GM18499 (cell line): Measurements from ENCODE around the gene MATCAP1.

Experiments
- ATAC-seq: cut with Tn5 transposase; IDR thresholded peaks from one replicate; pipeline ENCODE4 v1.9.1; 2021; ENCODE audit warnings: moderate number of reproducible peaks; ENCODE audit not compliant: insufficient read depth, unreplicated experiment

Gene MATCAP1

DNA sequence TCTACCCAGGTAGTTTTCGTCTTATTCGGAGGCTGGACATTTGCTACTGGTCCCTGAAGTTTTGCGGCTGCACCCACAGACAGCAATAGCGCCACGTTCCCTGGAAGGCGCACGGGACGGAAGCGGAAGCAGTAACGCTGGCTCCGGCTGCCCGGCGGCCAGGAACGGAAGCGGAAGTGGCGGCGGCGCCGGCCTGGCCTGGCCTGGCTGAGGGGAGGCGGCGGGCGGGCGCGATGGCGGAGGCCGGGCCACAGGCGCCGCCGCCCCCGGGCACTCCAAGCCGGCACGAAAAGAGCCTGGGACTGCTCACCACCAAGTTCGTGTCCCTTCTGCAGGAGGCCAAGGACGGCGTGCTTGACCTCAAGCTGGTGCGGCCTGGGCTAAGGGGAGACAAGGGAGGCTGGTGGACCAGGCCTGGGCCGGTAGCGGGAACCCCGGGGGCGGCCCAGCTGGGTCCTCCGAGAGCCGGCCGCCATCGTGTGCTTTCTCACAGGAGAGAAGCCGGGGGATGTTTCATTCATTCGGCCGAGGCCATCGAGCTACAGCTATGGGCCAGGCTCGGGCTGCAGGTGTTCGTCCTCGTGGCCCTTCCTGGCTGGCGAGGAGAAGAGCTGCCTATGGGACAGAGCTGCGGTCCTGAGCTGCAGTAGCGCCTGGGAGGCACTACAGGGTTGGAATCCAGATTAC is 8.4 kb upstream of the MATCAP1 start, which contains the start of gene E2F4:
E2F4 (plus strand) TSS at position 161 of the 687 bp plus-strand sequence; CDS start at position 234, 73 bp downstream.
- ATAC-seq, result peak; percentile 57

DNA sequence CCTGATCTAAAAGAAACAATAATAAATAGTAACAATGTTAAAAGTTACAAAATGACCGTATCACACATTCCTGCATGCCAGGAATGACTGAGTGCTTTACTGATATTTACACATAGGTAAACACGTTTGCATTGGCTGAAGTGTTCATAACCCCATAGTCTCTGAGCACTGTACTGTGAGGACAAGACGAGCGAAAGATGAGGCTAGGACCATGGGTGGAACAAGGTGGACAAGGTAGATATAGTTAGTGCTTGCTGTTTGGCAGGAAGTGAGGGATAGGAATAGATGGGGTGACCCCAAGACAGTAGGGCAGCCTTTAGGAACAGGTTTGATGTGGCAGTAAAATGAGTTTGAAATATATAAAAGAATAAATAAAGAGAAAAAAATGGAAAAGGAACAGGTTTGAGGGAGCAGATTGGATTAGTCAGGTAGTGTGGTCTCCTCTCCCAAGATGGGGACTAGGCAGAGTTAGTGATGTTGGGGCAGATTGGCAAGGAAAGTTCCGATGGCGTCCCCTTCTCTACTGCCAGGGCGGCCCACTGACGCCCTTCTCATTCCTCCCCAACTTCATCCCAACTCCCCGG is 7.7 kb upstream of the MATCAP1 start:
- peak; percentile 3 for ATAC-seq

DNA sequence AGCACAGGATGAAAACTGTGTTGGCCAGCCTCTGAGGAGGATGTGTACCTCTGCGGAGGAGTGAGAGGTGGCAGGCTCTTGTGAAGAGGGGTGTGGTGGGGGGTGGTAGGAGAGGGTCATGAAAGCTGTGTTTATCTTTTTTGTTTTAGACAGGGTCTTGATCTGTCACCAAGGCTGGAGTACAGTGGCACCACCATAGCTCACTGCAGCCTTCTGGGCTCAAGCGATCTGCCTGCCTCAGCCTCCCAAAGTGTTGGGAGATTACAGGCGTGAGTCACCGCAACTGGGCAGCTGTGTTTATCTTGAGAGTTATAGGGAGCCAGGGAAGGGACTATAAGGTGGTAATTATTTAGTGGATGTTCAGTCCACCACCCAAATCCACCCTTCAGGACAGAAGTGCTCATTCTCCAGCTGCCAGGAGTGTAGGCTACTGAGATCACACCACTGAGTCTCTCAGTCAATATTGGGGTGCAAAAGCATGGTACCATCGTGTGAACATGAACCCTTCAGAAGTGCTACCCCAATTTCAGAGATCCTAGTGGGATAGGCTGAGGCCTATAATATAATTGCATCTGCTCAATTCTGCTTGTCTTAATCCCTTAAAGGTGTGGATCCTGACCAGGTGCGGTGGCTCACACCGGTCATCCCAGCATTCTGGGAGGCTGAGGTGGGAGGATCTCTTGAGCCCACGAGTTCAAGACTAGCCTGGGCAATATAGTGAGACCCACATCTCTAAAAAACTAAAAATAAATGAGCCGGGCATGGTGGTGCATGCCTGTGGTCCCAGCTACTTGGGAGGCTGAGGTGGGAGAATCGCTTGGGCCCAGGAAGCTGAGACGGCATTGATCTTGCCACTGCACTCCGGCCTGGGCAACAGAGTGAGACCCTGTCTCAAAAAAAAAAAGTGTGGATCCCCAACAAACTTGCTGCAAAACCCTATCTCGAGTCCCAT is 7.0 kb upstream of the MATCAP1 start:
- ATAC-seq, result no peak

DNA sequence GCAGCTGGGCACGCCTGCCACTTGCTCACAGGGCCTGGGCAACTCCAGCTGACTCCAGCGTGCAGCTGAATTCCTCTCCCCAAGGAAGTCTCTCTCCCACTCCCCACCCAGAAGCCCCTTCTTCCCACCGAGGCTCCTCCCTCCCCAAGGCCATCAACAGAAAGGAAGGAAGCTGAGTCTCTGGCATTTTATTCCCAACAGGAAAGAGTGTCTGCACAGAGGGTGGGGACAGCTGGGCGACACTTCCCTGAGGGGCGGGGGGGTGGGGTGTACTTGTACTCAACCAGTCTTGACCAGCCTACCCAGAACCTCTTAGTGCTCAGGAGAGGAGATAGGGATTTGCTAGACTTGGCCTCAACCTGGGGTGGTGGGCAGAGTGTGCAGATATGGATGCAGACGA is 6.3 kb upstream of the MATCAP1 start, which contains the start of gene EXOC3L1:
EXOC3L1 (minus strand) TSS at position 96 of the 400 bp plus-strand sequence. CDS start 460 bp downstream, outside the sequence.
- ATAC-seq, result no peak

DNA sequence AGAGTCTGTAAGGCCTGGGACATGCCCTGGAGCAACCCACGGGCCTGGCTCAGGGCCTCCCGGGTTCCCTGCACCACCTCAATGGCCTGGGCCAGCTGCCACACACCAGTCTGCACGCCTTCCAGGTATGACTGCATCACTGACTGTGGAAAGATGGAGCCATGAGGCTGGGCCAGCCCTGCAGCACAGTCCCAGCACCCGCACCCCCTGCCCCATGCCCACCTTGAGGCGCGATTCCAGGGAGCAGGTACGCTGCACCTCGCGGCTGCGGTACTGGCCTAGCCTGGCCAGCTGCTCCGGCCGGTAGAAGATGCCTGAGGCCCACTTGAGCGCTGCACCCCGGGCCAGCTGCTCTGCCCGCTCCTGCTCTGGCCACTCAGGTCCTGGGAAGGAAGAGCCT is 5.0 kb upstream of the MATCAP1 start:
- ATAC-seq, result no peak

DNA sequence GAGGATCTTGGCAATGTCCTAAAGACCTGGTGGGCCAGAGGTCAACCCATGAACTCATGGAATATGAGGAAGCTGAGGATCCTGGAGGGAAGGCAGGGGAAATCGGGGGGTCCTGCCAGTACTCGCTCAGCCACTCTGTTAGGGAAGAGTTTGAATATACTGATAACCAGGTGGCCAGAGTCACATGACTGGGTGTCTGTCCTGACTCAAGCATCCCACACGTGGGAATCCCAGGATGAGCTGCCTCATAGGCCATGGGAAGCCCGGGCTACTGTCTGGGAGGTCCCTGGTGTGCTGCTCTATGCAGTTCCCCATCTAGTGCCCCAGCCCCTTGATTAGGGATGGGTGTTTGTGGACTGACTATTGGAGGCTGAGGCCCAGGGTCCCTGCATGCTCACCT is 4.6 kb upstream of the MATCAP1 start:
- ATAC-seq, result no peak

DNA sequence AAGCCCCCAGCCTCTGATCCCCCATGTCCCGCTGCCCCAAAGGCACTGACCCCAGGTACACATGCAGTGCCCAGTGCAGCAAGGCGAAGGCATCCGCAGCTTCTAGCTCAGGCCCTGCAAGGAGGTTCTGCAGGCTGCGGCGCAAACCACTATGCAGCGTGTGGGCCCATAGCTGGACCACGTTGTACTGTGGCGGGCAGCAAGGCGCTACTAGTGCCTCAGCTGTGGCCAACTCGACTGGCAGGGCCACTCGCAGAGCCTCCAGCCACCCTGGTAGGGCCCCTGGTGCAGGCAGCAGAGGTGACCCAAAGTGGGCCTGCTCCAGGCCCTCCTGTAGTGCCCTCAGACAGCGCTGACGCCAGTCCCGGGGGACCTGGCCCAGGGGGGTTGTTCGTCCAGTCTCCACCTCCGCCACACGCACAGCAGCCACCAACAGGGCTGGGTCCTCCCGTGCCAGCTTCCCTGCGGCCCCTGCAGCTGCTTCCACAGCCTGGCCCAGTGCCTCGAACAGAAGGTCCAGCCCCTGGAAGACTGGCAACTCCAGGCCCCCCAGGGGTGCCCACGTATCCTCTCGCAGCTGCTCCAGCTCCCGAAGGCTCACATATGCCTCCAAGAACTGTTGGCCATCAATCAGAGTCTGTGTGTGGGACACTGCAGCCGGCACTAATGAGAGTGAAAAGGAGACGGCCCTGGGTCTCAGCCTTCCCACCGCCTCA is 3.6 kb upstream of the MATCAP1 start:
- no peak for ATAC-seq

DNA sequence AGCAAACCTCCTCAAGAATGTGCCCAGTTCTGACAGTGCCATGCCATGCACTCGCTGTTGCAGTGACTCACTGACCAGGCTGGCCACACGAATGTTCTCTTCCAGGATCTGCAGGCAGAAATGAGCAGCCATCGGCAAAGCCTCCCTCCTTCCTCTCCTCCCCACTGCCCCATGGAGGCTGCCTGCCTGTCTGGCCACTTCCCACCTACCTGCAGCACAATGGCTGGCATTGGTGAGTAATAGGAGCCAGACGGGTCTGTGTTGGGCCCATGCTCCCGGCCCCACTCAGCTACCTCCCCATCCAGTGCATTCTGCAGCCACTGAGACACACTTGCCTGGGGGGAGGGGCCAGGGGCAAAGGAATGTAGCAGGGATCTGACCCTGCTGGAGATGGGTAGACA is 2.8 kb upstream of the MATCAP1 start:
- no peak for ATAC-seq

DNA sequence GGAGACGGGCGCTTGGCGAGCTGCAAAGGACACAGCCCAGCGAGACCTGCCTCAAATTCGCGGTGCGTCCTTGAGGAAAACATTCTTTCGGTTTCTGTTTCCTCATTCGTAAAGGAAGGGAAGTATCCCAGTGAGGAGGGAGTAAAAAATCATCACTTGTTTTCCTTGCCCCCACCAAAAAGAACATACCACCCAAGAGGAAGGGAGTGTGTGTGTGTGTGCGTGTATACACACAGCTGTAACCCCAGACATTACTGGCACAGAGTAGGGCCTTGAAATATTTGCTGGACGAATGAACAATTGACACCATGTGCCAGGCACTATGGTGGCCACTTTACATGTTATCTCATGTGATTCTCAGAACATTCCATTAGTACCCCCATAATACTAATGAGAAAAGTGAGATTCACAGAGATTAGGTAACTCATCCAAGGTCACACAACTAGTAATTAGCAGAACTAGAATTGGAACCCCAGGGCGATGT is 1.9 kb upstream of the MATCAP1 start:
- ATAC-seq, result no peak

DNA sequence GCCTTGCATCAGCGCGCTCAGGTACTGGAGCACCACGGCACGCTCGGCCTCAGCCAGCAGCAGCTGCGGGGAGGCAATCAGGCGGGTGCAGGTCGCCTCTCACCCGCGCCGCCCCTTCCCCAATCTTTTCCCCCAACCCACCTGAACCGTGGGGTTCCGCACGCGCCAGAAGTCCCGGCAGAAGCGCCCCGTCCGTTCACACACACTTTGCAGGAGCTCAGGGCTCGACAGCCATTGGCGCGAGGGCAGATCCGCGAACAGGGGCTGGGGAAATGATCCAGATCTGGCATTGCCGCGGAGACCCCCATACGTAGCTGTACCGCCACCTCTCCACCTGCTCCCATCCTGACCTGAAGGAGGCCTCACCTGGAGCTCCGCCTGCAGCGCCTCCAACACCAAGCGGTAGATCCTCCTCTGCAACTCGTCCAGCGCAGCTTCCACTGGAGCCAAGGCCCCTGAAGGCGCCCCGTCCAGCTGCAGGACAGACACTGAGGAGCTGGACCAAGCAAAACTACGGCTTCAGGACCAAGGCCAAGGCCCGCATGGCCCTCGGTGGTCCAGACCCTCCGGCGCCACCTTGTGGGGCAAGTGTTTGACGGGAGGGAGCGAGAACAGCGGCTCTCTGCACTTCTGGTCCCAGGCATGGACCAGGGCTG is 1.4 kb upstream of the MATCAP1 start:
- no peak for ATAC-seq

DNA sequence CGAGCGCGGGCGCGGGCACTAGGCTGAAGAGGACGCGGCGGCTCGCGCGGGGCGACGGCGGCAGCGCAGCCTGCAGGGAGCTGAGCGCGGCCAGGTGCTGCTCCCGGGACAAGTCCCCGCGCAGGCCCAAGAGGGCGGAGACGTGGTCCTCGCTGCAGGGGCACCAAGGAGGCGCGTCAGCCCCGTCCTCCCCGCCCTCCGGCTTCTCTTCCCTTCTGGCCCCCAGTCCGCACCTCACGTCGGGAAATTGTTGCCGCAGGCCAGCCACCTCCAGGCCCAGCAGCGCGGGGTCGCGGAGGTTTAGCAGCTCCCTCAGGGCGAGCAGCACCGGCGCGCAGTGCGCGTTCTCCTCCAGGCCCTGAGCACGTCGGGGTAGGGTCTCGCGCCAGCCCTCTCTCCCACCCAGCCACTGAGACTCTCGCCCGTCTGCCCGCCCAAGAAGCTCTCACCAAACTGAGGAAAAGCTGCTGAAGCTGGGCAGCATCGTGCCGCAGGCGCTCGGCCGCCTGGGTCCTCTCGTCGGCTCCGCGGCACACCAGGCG is 761 bp upstream of the MATCAP1 start:
- ATAC-seq, result no peak

DNA sequence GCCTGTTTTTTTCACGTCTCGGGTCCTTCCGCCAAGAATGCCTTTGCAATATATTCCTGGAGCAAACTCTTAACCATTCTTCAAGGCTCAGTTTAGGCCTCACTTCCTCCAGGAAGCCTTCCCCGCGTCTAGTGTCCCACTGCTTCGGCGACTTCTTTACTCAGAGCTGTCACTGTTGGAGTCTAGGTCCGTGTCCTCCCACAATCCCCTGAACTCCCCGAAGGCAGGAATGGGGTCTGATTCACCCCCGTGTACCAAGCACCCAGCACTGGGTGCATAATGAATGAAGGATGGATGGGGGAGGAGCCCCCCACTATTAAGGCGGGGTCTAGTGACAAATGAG is 508 bp downstream of the MATCAP1 start:
- ATAC-seq, result no peak

DNA sequence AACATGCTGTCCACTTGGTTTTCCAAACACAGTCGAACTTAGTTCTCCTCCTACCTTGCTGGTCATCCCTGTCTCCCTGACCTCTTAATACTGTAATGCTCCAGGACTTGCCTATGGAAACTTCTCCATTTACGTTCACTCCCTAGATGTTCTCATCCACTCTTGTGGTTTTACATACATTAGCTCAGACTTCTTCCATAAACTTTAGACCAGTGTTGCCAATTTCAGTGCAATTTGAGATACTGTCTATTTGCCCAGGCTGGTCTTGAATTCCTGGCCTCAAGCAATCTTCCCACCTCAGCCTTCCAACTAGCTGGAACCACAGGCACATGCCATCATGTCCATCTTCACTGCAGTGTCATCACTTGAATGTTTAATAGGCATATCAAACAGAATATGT is 1.5 kb downstream of the MATCAP1 start:
- ATAC-seq, result no peak

DNA sequence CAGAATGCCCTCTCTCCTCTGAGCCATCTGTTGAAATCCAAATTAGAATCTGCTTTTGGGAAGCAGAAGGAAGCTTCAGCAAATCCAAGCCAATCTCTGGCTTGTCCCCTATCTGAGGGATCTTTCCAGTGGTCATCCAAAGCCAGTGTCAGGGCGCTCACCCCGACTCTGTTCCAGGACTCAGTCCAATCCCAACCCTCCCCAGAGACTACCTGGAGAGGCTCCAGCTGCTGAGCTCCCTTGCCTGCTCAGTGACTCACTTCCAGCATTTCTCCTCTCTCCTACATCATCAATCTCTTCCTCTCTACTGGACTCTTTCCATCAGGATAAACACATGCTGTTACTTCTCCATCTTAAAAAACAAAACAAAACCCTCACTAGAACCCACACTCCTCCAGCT is 2.4 kb downstream of the MATCAP1 start:
- ATAC-seq, result no peak

DNA sequence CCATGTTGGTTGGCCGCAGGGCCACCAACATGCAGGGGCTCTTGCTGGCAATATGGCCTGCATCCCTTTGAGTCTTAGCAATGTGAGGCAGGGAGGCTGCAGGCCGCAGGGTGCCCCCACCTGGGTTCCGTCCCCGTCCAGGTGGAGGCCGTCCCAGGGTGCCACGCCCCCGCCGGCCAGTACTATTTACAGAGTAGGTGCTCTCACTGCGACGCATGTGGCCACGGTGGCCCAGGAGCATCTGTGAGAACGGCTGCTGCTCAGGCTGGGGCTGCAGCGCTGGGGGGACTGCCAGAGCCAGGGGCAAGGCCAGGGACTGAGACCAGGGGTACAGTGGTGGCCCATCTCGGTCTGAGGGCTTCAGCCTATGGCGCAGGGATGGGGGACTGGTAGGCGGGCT is 3.6 kb downstream of the MATCAP1 start:
- no peak for ATAC-seq

DNA sequence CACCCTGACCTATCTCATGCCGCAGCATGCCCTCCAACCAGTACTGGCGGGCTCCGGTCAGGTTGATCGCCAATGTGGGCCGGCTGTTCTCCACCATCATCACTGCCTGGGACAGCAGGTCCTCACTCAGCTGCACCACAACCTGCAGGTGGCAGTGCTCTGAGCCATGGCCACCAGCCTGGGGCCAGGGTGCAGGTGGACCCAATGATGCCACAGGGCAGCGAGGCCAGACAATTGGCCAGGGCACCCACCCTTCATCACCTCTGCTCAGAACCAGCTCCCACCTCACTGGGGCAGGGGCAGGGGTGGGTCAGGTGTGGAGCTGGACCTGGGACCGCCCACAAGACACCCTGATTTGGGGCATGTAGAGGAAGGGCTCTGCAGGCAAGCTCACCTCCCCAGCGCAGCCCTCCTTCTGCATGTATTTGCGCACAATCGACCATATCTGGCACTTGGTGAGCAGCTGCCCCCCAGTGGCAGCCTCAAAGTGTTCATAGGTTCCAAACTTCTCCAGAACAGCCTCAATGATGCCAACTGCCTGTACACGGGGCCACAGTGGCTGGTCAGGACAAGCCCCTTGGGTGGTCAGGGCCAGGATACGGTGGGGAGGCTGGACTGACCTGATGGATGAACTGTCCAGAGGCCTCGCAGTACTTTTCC is 4.2 kb downstream of the MATCAP1 start:
- no peak for ATAC-seq

DNA sequence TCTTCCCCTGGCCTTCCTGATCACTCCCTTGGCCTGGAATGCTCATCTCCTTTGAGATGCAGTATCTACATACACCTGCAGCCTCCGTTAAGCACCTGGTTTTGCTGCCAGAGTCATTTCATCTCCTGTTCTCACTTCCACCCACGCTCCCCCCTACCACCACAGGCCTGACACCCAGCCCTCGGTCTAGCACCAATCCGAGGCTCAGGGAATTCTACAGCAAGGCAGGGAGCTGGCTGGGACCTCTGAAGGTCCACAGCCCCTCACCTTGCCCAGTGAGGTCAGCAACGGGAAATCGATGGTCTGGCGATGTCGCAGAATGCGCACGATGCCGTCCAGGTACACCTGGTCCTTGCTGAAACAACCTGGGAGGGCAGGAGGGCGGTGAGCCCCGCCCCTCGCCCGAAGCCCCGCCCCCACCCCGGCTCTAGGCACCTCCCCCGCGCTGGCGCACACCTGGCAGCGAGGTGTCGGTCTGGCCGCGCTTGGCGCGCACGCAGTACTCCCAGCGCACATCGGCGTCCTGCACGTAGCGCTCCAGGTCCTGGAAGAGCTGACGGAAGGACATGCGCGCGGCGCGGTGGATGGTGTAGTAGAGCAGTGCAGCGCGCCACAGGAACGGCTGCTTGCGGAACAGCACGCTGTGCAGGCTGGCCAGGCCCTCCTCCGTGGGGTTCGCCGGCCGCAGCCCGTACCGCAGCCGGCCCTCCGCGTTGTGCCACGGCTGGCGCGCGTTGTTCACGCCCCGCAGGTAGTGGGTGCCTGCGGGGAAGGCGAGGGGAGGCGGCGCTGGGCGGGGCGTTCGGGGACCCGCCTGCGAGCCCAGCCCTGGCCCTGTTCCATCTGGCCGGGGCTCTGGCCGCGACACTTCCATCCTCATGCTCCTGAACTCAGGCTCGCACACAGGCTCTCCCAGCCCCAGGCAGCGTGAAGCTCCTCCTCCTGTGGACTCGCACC is 5.7 kb downstream of the MATCAP1 start:
- ATAC-seq, result no peak

DNA sequence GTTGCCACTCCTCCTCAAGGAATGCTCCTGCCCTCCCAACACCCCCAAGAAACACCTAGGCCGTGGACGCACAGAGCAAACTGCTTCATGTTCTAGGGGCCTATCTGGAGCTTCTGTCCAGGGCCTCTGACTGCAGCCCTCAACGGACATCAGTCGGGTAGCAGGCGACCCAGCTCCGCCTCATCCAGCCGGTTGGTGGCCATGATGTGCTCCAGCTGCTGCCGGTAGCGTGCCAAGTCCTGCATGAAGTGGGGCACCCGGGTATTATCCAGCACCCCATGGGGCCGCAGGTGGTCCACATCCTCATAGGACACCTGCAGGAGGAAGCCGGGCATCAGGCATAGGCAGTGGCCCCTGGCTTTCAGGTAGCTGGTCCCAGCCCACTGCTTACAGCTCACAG is 7.1 kb downstream of the MATCAP1 start:
- ATAC-seq, result no peak
